HG02938 (cell line): ENCODE measurements around the gene AKAP13.

ENCODE experiments used
- ATAC-seq: cut with Tn5 transposase; IDR thresholded peaks from one replicate; pipeline ENCODE4 v1.9.1; 2021; ENCODE audit warnings: mild to moderate bottlenecking, moderate library complexity; ENCODE audit not compliant: unreplicated experiment

AKAP13 gene

GRCh38 chr15:85758655-85758978 lies 378.2 kb downstream of the AKAP13 start:
- no peak for ATAC-seq

GRCh38 chr15:85759376-85759775 lies 379.0 kb downstream of the AKAP13 start:
- ATAC-seq = no peak

GRCh38 chr15:85760049-85760448 lies 379.6 kb downstream of the AKAP13 start:
- ATAC-seq = no peak

- no peak for ATAC-seq
Observed at GRCh38 chr15:85760531-85761371, 380.3 kb downstream of the AKAP13 start.

- ATAC-seq = no peak
Observed at GRCh38 chr15:85761635-85762034, 381.2 kb downstream of the AKAP13 start.

- no peak for ATAC-seq
Observed at GRCh38 chr15:85762039-85762755, 381.8 kb downstream of the AKAP13 start.

GRCh38 chr15:85762756-85763127 lies 382.3 kb downstream of the AKAP13 start:
- no peak for ATAC-seq

GRCh38 chr15:85763157-85763556 lies 382.8 kb downstream of the AKAP13 start:
- ATAC-seq = no peak

- no peak for ATAC-seq
Observed at GRCh38 chr15:85763673-85764633, 383.6 kb downstream of the AKAP13 start.

GRCh38 chr15:85764649-85765277 lies 384.4 kb downstream of the AKAP13 start:
- ATAC-seq = no peak

- no peak for ATAC-seq
Observed at GRCh38 chr15:85766001-85766831, 385.8 kb downstream of the AKAP13 start.

GRCh38 chr15:85767785-85768529 lies 387.6 kb downstream of the AKAP13 start:
- ATAC-seq = no peak

GRCh38 chr15:85768595-85769168 lies 388.3 kb downstream of the AKAP13 start:
- no peak for ATAC-seq

GRCh38 chr15:85769182-85769900 lies 388.9 kb downstream of the AKAP13 start:
- ATAC-seq = no peak

- ATAC-seq = no peak
Observed at GRCh38 chr15:85770096-85771041, 390.0 kb downstream of the AKAP13 start.

- ATAC-seq = no peak
Observed at GRCh38 chr15:85771271-85771670, 390.9 kb downstream of the AKAP13 start.

- ATAC-seq = no peak
Observed at GRCh38 chr15:85771781-85772445, 391.5 kb downstream of the AKAP13 start.
